HEK293 (cell line): ENCODE measurements around the gene MLLT3.

Experiments
- KLF8 ChIP-seq: fragments of 450-650 bp; formaldehyde crosslinking; IDR thresholded peaks from 2 replicates; pipeline ENCODE4 v1.5.1; 2016; ENCODE audit warnings: missing biosample characterization, missing genetic modification characterization
- REPIN1 ChIP-seq: fragments of 450-650 bp; formaldehyde crosslinking; IDR thresholded peaks from 2 replicates; pipeline ENCODE4 v1.5.1; 2017; ENCODE audit warnings: missing biosample characterization, missing genetic modification characterization, low read depth
- SALL2 ChIP-seq: fragments of 450-650 bp; formaldehyde crosslinking; IDR thresholded peaks from 2 replicates; pipeline ENCODE4 v1.5.0; 2017; ENCODE audit warnings: missing biosample characterization, mild to moderate bottlenecking, missing genetic modification characterization, borderline replicate concordance
- ZNF140 ChIP-seq: fragments of 450-650 bp; formaldehyde crosslinking; IDR thresholded peaks from 2 replicates; pipeline ENCODE4 v1.5.1; 2016; ENCODE audit warnings: missing biosample characterization, missing genetic modification characterization
- ZNF274 ChIP-seq, 2 experiments: fragments of 200-500 bp in 1 of 2; fragments of 450-650 bp in 1 of 2; sonication (Bioruptor generic) in 1 of 2; formaldehyde crosslinking in 1 of 2; IDR thresholded peaks; 2 replicates each; pipeline versions ENCODE4 v1.5.1 to v1.6.1; 2014 to 2016; ENCODE audit warnings: borderline replicate concordance in 1 of 2, inconsistent platforms in 1 of 2, low read length in 1 of 2, missing biosample characterization in 1 of 2, missing genetic modification characterization in 1 of 2
- ZNF433 ChIP-seq: fragments of 450-650 bp; formaldehyde crosslinking; IDR thresholded peaks from 2 replicates; pipeline ENCODE4 v1.5.1; 2016; ENCODE audit warnings: missing biosample characterization, missing genetic modification characterization, low read depth
- ZNF549 ChIP-seq: fragments of 450-650 bp; IDR thresholded peaks from 2 replicates; pipeline ENCODE4 v1.5.1; 2018; ENCODE audit warnings: missing biosample characterization, missing genetic modification characterization, mild to moderate bottlenecking, inconsistent platforms, moderate library complexity
- TF ChIP-seq, protein P1 (sequence below): fragments of 450-650 bp; formaldehyde crosslinking; IDR thresholded peaks from 2 replicates; pipeline ENCODE4 v1.5.1; 2016; ENCODE audit warnings: missing biosample characterization, missing genetic modification characterization

- TF ChIP-seq ZNF433 (no peak), ZNF274 (IDR thresholded peaks at IDR 0.05; ENCODE audit: low read length) (no peak), ZNF274 (tag by site-specific recombination; IDR thresholded peaks at IDR 0.05; ENCODE audit: borderline replicate concordance) (no peak), KLF8 (tag by site-specific recombination) (no peak), ZNF140 (tag by site-specific recombination) (no peak), SALL2 (tag by site-specific recombination) (no peak), REPIN1 (tag by site-specific recombination) (no peak), ZNF549 (tag by site-specific recombination) (no peak)
- TF ChIP-seq, protein P1, sequence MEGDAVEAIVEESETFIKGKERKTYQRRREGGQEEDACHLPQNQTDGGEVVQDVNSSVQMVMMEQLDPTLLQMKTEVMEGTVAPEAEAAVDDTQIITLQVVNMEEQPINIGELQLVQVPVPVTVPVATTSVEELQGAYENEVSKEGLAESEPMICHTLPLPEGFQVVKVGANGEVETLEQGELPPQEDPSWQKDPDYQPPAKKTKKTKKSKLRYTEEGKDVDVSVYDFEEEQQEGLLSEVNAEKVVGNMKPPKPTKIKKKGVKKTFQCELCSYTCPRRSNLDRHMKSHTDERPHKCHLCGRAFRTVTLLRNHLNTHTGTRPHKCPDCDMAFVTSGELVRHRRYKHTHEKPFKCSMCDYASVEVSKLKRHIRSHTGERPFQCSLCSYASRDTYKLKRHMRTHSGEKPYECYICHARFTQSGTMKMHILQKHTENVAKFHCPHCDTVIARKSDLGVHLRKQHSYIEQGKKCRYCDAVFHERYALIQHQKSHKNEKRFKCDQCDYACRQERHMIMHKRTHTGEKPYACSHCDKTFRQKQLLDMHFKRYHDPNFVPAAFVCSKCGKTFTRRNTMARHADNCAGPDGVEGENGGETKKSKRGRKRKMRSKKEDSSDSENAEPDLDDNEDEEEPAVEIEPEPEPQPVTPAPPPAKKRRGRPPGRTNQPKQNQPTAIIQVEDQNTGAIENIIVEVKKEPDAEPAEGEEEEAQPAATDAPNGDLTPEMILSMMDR, result no peak
Measured at GRCh38 chr9:20303066-20303465, 319.2 kb downstream of the MLLT3 start.
